Large intestine (tissue), 3 donors: Measurements from ENCODE around the gene ZNF217. TPM values are rescaled to one million over a fixed set of nuclear protein-coding genes. Genes with fewer than 3 reads are reported as not detected.
"Not testable (repeated sequence)": the region's sequence is repeated elsewhere in the genome, so short reads cannot be mapped to it uniquely, and the experiment has no call there.

Source experiments
- DNase-seq, 2 donors: peaks; one replicate each; pipeline versions ENCODE4 v3.0.0 to v3.0.0-alpha.2; 2013
- H3K27ac ChIP-seq: one replicate; pipeline ENCODE4 v1.5.1; 2013; ENCODE audit warnings: low read length
- H3K27me3 ChIP-seq: 2 replicates; pipeline ENCODE4 v1.6.1; 2013; ENCODE audit warnings: low read length; ENCODE audit not compliant: control insufficient read depth, insufficient read depth
- H3K36me3 ChIP-seq: 2 replicates; pipeline ENCODE4 v1.6.1; 2013; ENCODE audit warnings: low read length; ENCODE audit not compliant: control insufficient read depth, insufficient read depth
- H3K4me1 ChIP-seq: one replicate; pipeline ENCODE4 v1.6.1; 2013; ENCODE audit warnings: low read length; ENCODE audit not compliant: control insufficient read depth, insufficient read depth
- H3K4me3 ChIP-seq: one replicate; pipeline ENCODE4 v1.5.1; 2013; ENCODE audit warnings: low read length
- H3K9me3 ChIP-seq: one replicate; pipeline ENCODE4 v1.6.1; 2013; ENCODE audit warnings: mild to moderate bottlenecking, low read depth, low read length, moderate library complexity; ENCODE audit not compliant: control insufficient read depth
- WGBS: methylation state at CpG from one replicate; pipeline ENCODE4 v1.1.5; 2013; ENCODE audit warnings: low lambda C conversion rate; ENCODE audit not compliant: insufficient coverage; 5-methylcytosine and 5-hydroxymethylcytosine counted together
- polyA plus RNA-seq: library from polyadenylated mRNA; unstranded; fragments of 120-200 nt; gene quantifications from one replicate; pipeline ENCODE4 v1.2.1, GENCODE V29; 2013

ZNF217 gene
- polyA plus RNA-seq, 1 donor = 23.8 TPM

- H3K27ac ChIP-seq = peak overlapping the region; percentile 92
- WGBS = no CpG with 5 or more reads among the region's 9 CpGs
- not testable (repeated sequence) for H3K4me1 ChIP-seq, H3K9me3 ChIP-seq, H3K27me3 ChIP-seq, H3K36me3 ChIP-seq
- H3K4me3 ChIP-seq = peak overlapping the region; percentile 88
- DNase-seq = peak in 1 of 2 donors; percentile 46
Measured at GRCh38 chr20:53591941-53592441, 1.6 kb downstream of the ZNF217 start.

GRCh38 chr20:53591206-53591741, 2.4 kb downstream of the ZNF217 start:
- H3K27ac ChIP-seq = peak overlapping the region; percentile 92
- DNase-seq = peak in 1 of 2 donors; percentile 61
- not testable (repeated sequence) for H3K36me3 ChIP-seq, H3K4me1 ChIP-seq, H3K9me3 ChIP-seq, H3K27me3 ChIP-seq
- peak overlapping the region; percentile 88 for H3K4me3 ChIP-seq
- WGBS = 0% methylated on average over 1 of the region's 4 CpGs

GRCh38 chr20:53590608-53591007, 3.0 kb downstream of the ZNF217 start:
- not testable (repeated sequence) for H3K4me1 ChIP-seq, H3K36me3 ChIP-seq, H3K27me3 ChIP-seq, H3K4me3 ChIP-seq, DNase-seq, H3K9me3 ChIP-seq
- peak overlapping the region; percentile 92 for H3K27ac ChIP-seq

GRCh38 chr20:53590122-53590521, 3.5 kb downstream of the ZNF217 start:
- not testable (repeated sequence) for H3K36me3 ChIP-seq, H3K4me1 ChIP-seq, H3K4me3 ChIP-seq, H3K9me3 ChIP-seq, DNase-seq, H3K27me3 ChIP-seq
- WGBS = no CpG with 5 or more reads among the region's 2 CpGs
- peak overlapping the region; percentile 76 for H3K27ac ChIP-seq

GRCh38 chr20:53589321-53590065, 4.1 kb downstream of the ZNF217 start:
- H3K4me1 ChIP-seq, H3K36me3 ChIP-seq, H3K4me3 ChIP-seq, DNase-seq, H3K9me3 ChIP-seq, H3K27me3 ChIP-seq: not testable (repeated sequence)
- WGBS = 40% methylated on average over 1 of the region's 12 CpGs
- peak overlapping the region; percentile 76 for H3K27ac ChIP-seq

- H3K4me1 ChIP-seq = not testable (repeated sequence)
Measured at GRCh38 chr20:53587157-53587703, 6.4 kb downstream of the ZNF217 start.

GRCh38 chr20:53586640-53587039, 7.0 kb downstream of the ZNF217 start:
- DNase-seq = no peak
- no peaks in the 10 kb centered on the region for H3K9me3 ChIP-seq
- H3K36me3 ChIP-seq = peaks cover 13% of the 10 kb centered on the region
- peaks cover 6% of the 10 kb centered on the region for H3K4me1 ChIP-seq
- H3K27ac ChIP-seq = peak overlapping the region; percentile 16
- no peaks in the 10 kb centered on the region for H3K27me3 ChIP-seq
- WGBS = no CpG with 5 or more reads among the region's 6 CpGs
- H3K4me3 ChIP-seq = no peak overlapping the region

More at GRCh38 chr20:53587157-53587703, 6.4 kb downstream of the ZNF217 start:
- DNase-seq, H3K9me3 ChIP-seq, H3K4me3 ChIP-seq, H3K27me3 ChIP-seq, H3K36me3 ChIP-seq: not testable (repeated sequence)
- peak overlapping the region; percentile 16 for H3K27ac ChIP-seq
- WGBS = no CpG with 5 or more reads among the region's 1 CpG

- DNase-seq, H3K4me3 ChIP-seq, H3K27ac ChIP-seq, H3K9me3 ChIP-seq, H3K27me3 ChIP-seq, H3K4me1 ChIP-seq: not testable (repeated sequence)
- 80% methylated on average over 1 of the region's 5 CpGs for WGBS
- H3K36me3 ChIP-seq = peaks cover 21% of the 10 kb centered on the region
Measured at GRCh38 chr20:53585910-53586309, 7.7 kb downstream of the ZNF217 start.

- H3K27me3 ChIP-seq = not testable (repeated sequence)
- Histone ChIP-seq H3K36me3 (peaks cover 29% of the 10 kb centered on the region), H3K4me1 (peaks cover 15% of the 10 kb centered on the region)
Measured at GRCh38 chr20:53585004-53585569, 8.6 kb downstream of the ZNF217 start.

GRCh38 chr20:53584550-53584913, 9.1 kb downstream of the ZNF217 start:
- not testable (repeated sequence) for H3K4me3 ChIP-seq, H3K9me3 ChIP-seq, H3K27me3 ChIP-seq, DNase-seq, H3K27ac ChIP-seq
- H3K4me1 ChIP-seq = peaks cover 20% of the 10 kb centered on the region
- WGBS = no CpG with 5 or more reads among the region's 3 CpGs
- peaks cover 34% of the 10 kb centered on the region for H3K36me3 ChIP-seq

More at GRCh38 chr20:53585004-53585569, 8.6 kb downstream of the ZNF217 start:
- H3K9me3 ChIP-seq, DNase-seq, H3K27ac ChIP-seq, H3K4me3 ChIP-seq: not testable (repeated sequence)
- WGBS = no CpG with 5 or more reads among the region's 6 CpGs
